Thoracic aorta (tissue), 2 donors: ENCODE measurements around the gene ABCA13. TPM values are rescaled to one million over a fixed set of nuclear protein-coding genes. Genes with fewer than 3 reads are reported as not detected.

Source experiments
- ATAC-seq: fragments of 150-250 bp; one replicate; pipeline ENCODE4 v1.8.0; 2017; ENCODE audit warnings: low read depth; ENCODE audit not compliant: insufficient number of reproducible peaks, low FRiP score
- DNase-seq: peaks from one replicate; pipeline ENCODE4 v3.0.0-alpha.2; 2020; ENCODE audit warnings: low spot score
- H3K27ac ChIP-seq, 2 donors: fragments of 200-600 bp; sonication (generic); 1 replicate in 1 of 2; 2 replicates in 1 of 2; pipeline ENCODE4 v1.5.1; 2016; ENCODE audit warnings: mild to moderate bottlenecking in 2 of 2, moderate library complexity in 2 of 2
- H3K27me3 ChIP-seq: fragments of 200-600 bp; sonication (generic); replicated peaks from 2 replicates; pipeline ENCODE4 v1.6.0; 2016; ENCODE audit warnings: mild to moderate bottlenecking; ENCODE audit not compliant: insufficient read depth
- H3K36me3 ChIP-seq: fragments of 200-600 bp; sonication (generic); one replicate; pipeline ENCODE4 v1.5.1; 2016
- H3K4me1 ChIP-seq, 2 donors: fragments of 200-600 bp; sonication (generic); 1 replicate in 1 of 2; 2 replicates in 1 of 2; pipeline versions ENCODE4 v1.5.1 to v1.6.0; 2016; ENCODE audit warnings: low read depth in 2 of 2, mild to moderate bottlenecking in 1 of 2; ENCODE audit not compliant: control insufficient read depth in 1 of 2
- H3K4me3 ChIP-seq: fragments of 200-600 bp; sonication (generic); 2 replicates; pipeline ENCODE4 v1.5.1; 2016; ENCODE audit warnings: mild to moderate bottlenecking
- H3K9me3 ChIP-seq: fragments of 200-600 bp; sonication (generic); 2 replicates; pipeline ENCODE4 v1.5.1; 2016
- CTCF ChIP-seq: fragments of 200-600 bp; sonication (generic); IDR thresholded peaks from one replicate; pipeline ENCODE4 v1.5.1; 2019; ENCODE audit warnings: antibody characterized with exemption
- total RNA-seq, 2 donors: library from RNA; depleted of rRNA; stranded (reverse); fragments of >200 nt; gene quantifications; one replicate each; pipeline versions ENCODE4 v1.1.0 to v1.2.3, GENCODE V29; 2016

The ABCA13 gene
- total RNA-seq, 2 donors from 2014 or later, result not detected

- H3K27me3 ChIP-seq, result no peaks in the 10 kb centered on the region
- no peaks in the 10 kb centered on the region for H3K9me3 ChIP-seq
- H3K4me1 ChIP-seq, result no peaks in the 10 kb centered on the region
- ATAC-seq (no peak), DNase-seq (no peak)
- H3K27ac ChIP-seq, result no peak overlapping the region
- no peak for TF ChIP-seq CTCF
- H3K4me3 ChIP-seq, result no peak overlapping the region
- H3K36me3 ChIP-seq, result no peaks in the 10 kb centered on the region
Observed at GRCh38 chr7:48420206-48420605, 248.9 kb downstream of the ABCA13 start.

- ATAC-seq (no peak), DNase-seq (no peak)
- H3K27me3 ChIP-seq, result no peaks in the 10 kb centered on the region
- H3K4me3 ChIP-seq, result no peak overlapping the region
- H3K36me3 ChIP-seq, result no peaks in the 10 kb centered on the region
- TF ChIP-seq CTCF, result no peak
- no peaks in the 10 kb centered on the region for H3K9me3 ChIP-seq
- no peak overlapping the region for H3K27ac ChIP-seq
- no peaks in the 10 kb centered on the region for H3K4me1 ChIP-seq
Observed at GRCh38 chr7:48421357-48421756, 250.1 kb downstream of the ABCA13 start.

- ATAC-seq, result no peak
- no peak overlapping the region for H3K27ac ChIP-seq
- H3K4me3 ChIP-seq, result no peak overlapping the region
- no peaks in the 10 kb centered on the region for H3K9me3 ChIP-seq
- no peaks in the 10 kb centered on the region for H3K36me3 ChIP-seq
- DNase-seq, result no peak
- no peaks in the 10 kb centered on the region for H3K27me3 ChIP-seq
- TF ChIP-seq CTCF, result no peak
- no peaks in the 10 kb centered on the region for H3K4me1 ChIP-seq
Observed at GRCh38 chr7:48424731-48425130, 253.5 kb downstream of the ABCA13 start.

- ATAC-seq, result no peak
- DNase-seq, result no peak
Observed at GRCh38 chr7:48426331-48426965, 255.2 kb downstream of the ABCA13 start.

GRCh38 chr7:48426966-48427555 is 255.8 kb downstream of the ABCA13 start:
- DNase-seq, result no peak
- Histone ChIP-seq H3K27ac (no peak overlapping the region), H3K36me3 (no peaks in the 10 kb centered on the region), H3K27me3 (no peaks in the 10 kb centered on the region), H3K4me1 (no peaks in the 10 kb centered on the region), H3K4me3 (no peak overlapping the region), H3K9me3 (no peaks in the 10 kb centered on the region)
- TF ChIP-seq CTCF, result no peak
- ATAC-seq, result no peak

More at GRCh38 chr7:48426331-48426965, 255.2 kb downstream of the ABCA13 start:
- Histone ChIP-seq H3K27ac (no peak overlapping the region), H3K36me3 (no peaks in the 10 kb centered on the region), H3K9me3 (no peaks in the 10 kb centered on the region), H3K4me1 (no peaks in the 10 kb centered on the region), H3K4me3 (no peak overlapping the region), H3K27me3 (no peaks in the 10 kb centered on the region)
- no peak for TF ChIP-seq CTCF
